ENCODE measurements around the gene ELP2.
A peak's percentile ranks its signal among the peaks of the same experiment; 100 is the strongest.

Gene ELP2

GRCh38 chr18:36126668-36127067, 3.0 kb upstream of the ELP2 start:
- DNase-seq (ENCODE audit: low spot score) = no peak

GRCh38 chr18:36127836-36128529, 1.7 kb upstream of the ELP2 start:
- peak; percentile 30 for DNase-seq (ENCODE audit: low spot score)

GRCh38 chr18:36128530-36128870, 1.2 kb upstream of the ELP2 start:
- DNase-seq (ENCODE audit: low spot score) = peak; percentile 39

- no peak for DNase-seq (ENCODE audit: low spot score)
These were observed 796 bp upstream of the ELP2 start for GRCh38 chr18:36128907-36129299.

- DNase-seq (ENCODE audit: low spot score) = no peak
These were observed 536 bp downstream of the ELP2 start for GRCh38 chr18:36130039-36130831.

- DNase-seq (ENCODE audit: low spot score) = no peak
These were observed 1.4 kb downstream of the ELP2 start for GRCh38 chr18:36130883-36131653.

GRCh38 chr18:36131692-36132483, 2.2 kb downstream of the ELP2 start:
- no peak for DNase-seq (ENCODE audit: low spot score)

GRCh38 chr18:36132756-36133155, 3.1 kb downstream of the ELP2 start:
- DNase-seq (ENCODE audit: low spot score) = no peak

- no peak for DNase-seq (ENCODE audit: low spot score)
These were observed 5.6 kb downstream of the ELP2 start for GRCh38 chr18:36135264-36135663.

GRCh38 chr18:36139245-36139644, 9.5 kb downstream of the ELP2 start:
- no peak for DNase-seq (ENCODE audit: low spot score)

GRCh38 chr18:36141576-36141975, 11.9 kb downstream of the ELP2 start:
- DNase-seq (ENCODE audit: low spot score) = no peak

GRCh38 chr18:36142751-36143150, 13.1 kb downstream of the ELP2 start:
- DNase-seq (ENCODE audit: low spot score) = no peak

GRCh38 chr18:36143391-36143790, 13.7 kb downstream of the ELP2 start:
- DNase-seq (ENCODE audit: low spot score) = no peak

GRCh38 chr18:36149514-36150289, 20.0 kb downstream of the ELP2 start:
- DNase-seq (ENCODE audit: low spot score) = no peak

GRCh38 chr18:36152781-36153180, 23.1 kb downstream of the ELP2 start:
- no peak for DNase-seq (ENCODE audit: low spot score)

GRCh38 chr18:36153203-36153602, 23.5 kb downstream of the ELP2 start:
- DNase-seq (ENCODE audit: low spot score) = no peak

- no peak for DNase-seq (ENCODE audit: low spot score)
These were observed 24.1 kb downstream of the ELP2 start for GRCh38 chr18:36153771-36154170.

- DNase-seq (ENCODE audit: low spot score) = no peak
These were observed 26.4 kb downstream of the ELP2 start for GRCh38 chr18:36155851-36156757.

- no peak for DNase-seq (ENCODE audit: low spot score)
These were observed 27.7 kb downstream of the ELP2 start for GRCh38 chr18:36157441-36157840.

GRCh38 chr18:36158266-36158867, 28.7 kb downstream of the ELP2 start:
- DNase-seq (ENCODE audit: low spot score) = no peak
